MM.1S (cell line): ENCODE results near the gene MLNR.

Experiments
- CTCF ChIP-seq: fragments of 300-600 bp; sonication (generic); IDR thresholded peaks from 2 replicates; pipeline ENCODE4 v1.5.1; 2016; ENCODE audit warnings: antibody characterized with exemption, low read length, mixed read lengths
- EZH2phosphoT487 ChIP-seq: fragments of 300-600 bp; sonication (generic); IDR thresholded peaks from 2 replicates; pipeline ENCODE4 v1.6.1; 2018; ENCODE audit warnings: antibody characterized with exemption, low read length

- TF ChIP-seq CTCF (no peak), EZH2phosphoT487 (no peak)
Measured at GRCh38 chr13:49226613-49227012, 6.5 kb downstream of the MLNR start.
